ENCODE results near the gene DIRAS2.

DNA sequence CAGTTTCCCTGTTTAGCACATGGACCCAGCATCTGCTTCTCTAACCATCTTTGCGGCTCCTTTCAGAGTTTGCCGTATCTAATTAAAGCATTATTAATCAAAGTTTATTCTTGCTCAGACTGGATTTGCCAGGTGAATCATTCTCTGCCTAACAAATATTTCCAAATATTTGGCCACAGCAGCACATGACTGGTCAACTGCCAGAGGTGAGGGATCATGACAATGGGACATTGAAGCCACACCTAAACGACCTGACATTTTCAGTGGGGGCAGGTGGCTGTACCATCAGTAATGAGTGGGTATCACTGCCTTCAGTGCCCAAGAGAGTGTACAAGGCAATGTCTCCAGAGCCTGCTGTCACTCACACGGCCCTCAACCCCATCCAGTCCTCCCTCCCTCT lies 80.4 kb downstream of the DIRAS2 start:
- TF ChIP-seq, protein P1, sequence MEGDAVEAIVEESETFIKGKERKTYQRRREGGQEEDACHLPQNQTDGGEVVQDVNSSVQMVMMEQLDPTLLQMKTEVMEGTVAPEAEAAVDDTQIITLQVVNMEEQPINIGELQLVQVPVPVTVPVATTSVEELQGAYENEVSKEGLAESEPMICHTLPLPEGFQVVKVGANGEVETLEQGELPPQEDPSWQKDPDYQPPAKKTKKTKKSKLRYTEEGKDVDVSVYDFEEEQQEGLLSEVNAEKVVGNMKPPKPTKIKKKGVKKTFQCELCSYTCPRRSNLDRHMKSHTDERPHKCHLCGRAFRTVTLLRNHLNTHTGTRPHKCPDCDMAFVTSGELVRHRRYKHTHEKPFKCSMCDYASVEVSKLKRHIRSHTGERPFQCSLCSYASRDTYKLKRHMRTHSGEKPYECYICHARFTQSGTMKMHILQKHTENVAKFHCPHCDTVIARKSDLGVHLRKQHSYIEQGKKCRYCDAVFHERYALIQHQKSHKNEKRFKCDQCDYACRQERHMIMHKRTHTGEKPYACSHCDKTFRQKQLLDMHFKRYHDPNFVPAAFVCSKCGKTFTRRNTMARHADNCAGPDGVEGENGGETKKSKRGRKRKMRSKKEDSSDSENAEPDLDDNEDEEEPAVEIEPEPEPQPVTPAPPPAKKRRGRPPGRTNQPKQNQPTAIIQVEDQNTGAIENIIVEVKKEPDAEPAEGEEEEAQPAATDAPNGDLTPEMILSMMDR (optimal IDR thresholded peaks at IDR 0.05 in 1 of 3, IDR thresholded peaks at IDR 0.05 in 1 of 3, conservative IDR thresholded peaks at IDR 0.05 in 1 of 3; ENCODE audit: extremely low read depth in 1 of 3, insufficient read depth in 2 of 3, low read length in 3 of 3) = no peak
- no peak for TF ChIP-seq EZH2 (IDR thresholded peaks at IDR 0.05; ENCODE audit: low read length)

Measured in keratinocyte (primary cell).